ENCODE data around the gene SIRT6. TPM values are rescaled to one million over a fixed set of nuclear protein-coding genes. Genes with fewer than 3 reads are reported as not detected.
"Not testable (repeated sequence)": the region's sequence is repeated elsewhere in the genome, so short reads cannot be mapped to it uniquely, and the experiment has no call there.

SIRT6 gene
- polyA plus RNA-seq, 1 donor (not counting 4 experiments of a cell fraction or from before 2014, with no cell fraction given) = 14.6 TPM

GRCh38 chr19:4144666-4145249 lies 37.6 kb downstream of the SIRT6 start:
- H3K9ac ChIP-seq (ENCODE audit: control insufficient read depth, extremely low read depth, insufficient read depth, low read length) = no peak overlapping the region
- H2AFZ ChIP-seq (ENCODE audit: control insufficient read depth, low read length) = no peak overlapping the region
- no peak overlapping the region for H3K4me2 ChIP-seq (ENCODE audit: control insufficient read depth, extremely low read depth, insufficient read depth, low read depth, low read length)
- DNase-seq (ENCODE audit: low read depth, low spot score) (no peak), FAIRE-seq (no peak)
- H3K36me3 ChIP-seq (ENCODE audit: control insufficient read depth in 2 of 2, extremely low read depth in 1 of 2, insufficient read depth in 2 of 2, low read length in 2 of 2) = no peaks in the 10 kb centered on the region
- no peaks in the 10 kb centered on the region for H4K20me1 ChIP-seq (ENCODE audit: control insufficient read depth, extremely low read depth, insufficient read depth, low read length)
- no peak overlapping the region for H3K27ac ChIP-seq (ENCODE audit: control insufficient read depth, insufficient read depth, low read length)
- H3K79me2 ChIP-seq (ENCODE audit: control insufficient read depth, insufficient read depth, low read length) = no peaks in the 10 kb centered on the region
- no peaks in the 10 kb centered on the region for H3K9me1 ChIP-seq (ENCODE audit: control insufficient read depth, extremely low read depth, insufficient read depth, low read length)
- TF ChIP-seq CTCF (optimal IDR thresholded peaks at IDR 0.05 in 1 of 3, IDR thresholded peaks at IDR 0.05 in 1 of 3, conservative IDR thresholded peaks at IDR 0.05 in 1 of 3; ENCODE audit: extremely low read depth in 1 of 3, insufficient read depth in 2 of 3, low read length in 3 of 3) (no peak), EZH2 (IDR thresholded peaks at IDR 0.05; ENCODE audit: low read length) (no peak)
- no peak overlapping the region for H3K4me3 ChIP-seq (ENCODE audit: control insufficient read depth in 2 of 3, extremely low read depth in 1 of 3, insufficient read depth in 2 of 3, low read depth in 1 of 3, low read length in 3 of 3)
- H3K27me3 ChIP-seq (ENCODE audit: control insufficient read depth, extremely low read depth, insufficient read depth, low read length) = no peaks in the 10 kb centered on the region
- no peaks in the 10 kb centered on the region for H3K9me3 ChIP-seq (ENCODE audit: control insufficient read depth, low read depth, low read length)
- dilution Hi-C loops (cut with MboI; ENCODE audit: extremely low pct_ligation_motif_present, low sequenced_read_pairs) = no loop called here
- peaks cover 6% of the 10 kb centered on the region for H3K4me1 ChIP-seq (ENCODE audit: control insufficient read depth, extremely low read depth, insufficient read depth, low read length)

- H3K9me1 ChIP-seq (ENCODE audit: control insufficient read depth, extremely low read depth, insufficient read depth, low read length); DNase-seq (ENCODE audit: low read depth, low spot score); H3K36me3 ChIP-seq (ENCODE audit: control insufficient read depth in 2 of 2, extremely low read depth in 1 of 2, insufficient read depth in 2 of 2, low read length in 2 of 2); H3K4me1 ChIP-seq (ENCODE audit: control insufficient read depth, extremely low read depth, insufficient read depth, low read length); H3K79me2 ChIP-seq (ENCODE audit: control insufficient read depth, insufficient read depth, low read length); H3K27me3 ChIP-seq (ENCODE audit: control insufficient read depth, extremely low read depth, insufficient read depth, low read length); H3K9me3 ChIP-seq (ENCODE audit: control insufficient read depth, low read depth, low read length); H3K9ac ChIP-seq (ENCODE audit: control insufficient read depth, extremely low read depth, insufficient read depth, low read length); H2AFZ ChIP-seq (ENCODE audit: control insufficient read depth, low read length); H3K4me2 ChIP-seq (ENCODE audit: control insufficient read depth, extremely low read depth, insufficient read depth, low read depth, low read length); dilution Hi-C loops (cut with MboI; ENCODE audit: extremely low pct_ligation_motif_present, low sequenced_read_pairs); H4K20me1 ChIP-seq (ENCODE audit: control insufficient read depth, extremely low read depth, insufficient read depth, low read length); FAIRE-seq; H3K27ac ChIP-seq (ENCODE audit: control insufficient read depth, insufficient read depth, low read length); H3K4me3 ChIP-seq (ENCODE audit: control insufficient read depth in 2 of 3, extremely low read depth in 1 of 3, insufficient read depth in 2 of 3, low read depth in 1 of 3, low read length in 3 of 3): not testable (repeated sequence)
Measured at GRCh38 chr19:4142916-4143315, 39.4 kb downstream of the SIRT6 start.

- peak; percentile 29 for FAIRE-seq
- no peaks in the 10 kb centered on the region for H3K4me1 ChIP-seq (ENCODE audit: control insufficient read depth, extremely low read depth, insufficient read depth, low read length)
- no peak overlapping the region for H3K9ac ChIP-seq (ENCODE audit: control insufficient read depth, extremely low read depth, insufficient read depth, low read length)
- H3K9me1 ChIP-seq (ENCODE audit: control insufficient read depth, extremely low read depth, insufficient read depth, low read length) = no peaks in the 10 kb centered on the region
- no peak overlapping the region for H3K4me3 ChIP-seq (ENCODE audit: control insufficient read depth in 2 of 3, extremely low read depth in 1 of 3, insufficient read depth in 2 of 3, low read depth in 1 of 3, low read length in 3 of 3)
- no peak overlapping the region for H3K27ac ChIP-seq (ENCODE audit: control insufficient read depth, insufficient read depth, low read length)
- H3K27me3 ChIP-seq (ENCODE audit: control insufficient read depth, extremely low read depth, insufficient read depth, low read length) = no peaks in the 10 kb centered on the region
- H3K79me2 ChIP-seq (ENCODE audit: control insufficient read depth, insufficient read depth, low read length) = no peaks in the 10 kb centered on the region
- no peak overlapping the region for H3K4me2 ChIP-seq (ENCODE audit: control insufficient read depth, extremely low read depth, insufficient read depth, low read depth, low read length)
- H3K9me3 ChIP-seq (ENCODE audit: control insufficient read depth, low read depth, low read length) = no peaks in the 10 kb centered on the region
- no peak overlapping the region for H2AFZ ChIP-seq (ENCODE audit: control insufficient read depth, low read length)
- TF ChIP-seq CTCF (optimal IDR thresholded peaks at IDR 0.05 in 1 of 3, IDR thresholded peaks at IDR 0.05 in 1 of 3, conservative IDR thresholded peaks at IDR 0.05 in 1 of 3; ENCODE audit: extremely low read depth in 1 of 3, insufficient read depth in 2 of 3, low read length in 3 of 3) = peak; percentile 60 to 75 (median 67)
- TF ChIP-seq EZH2 (IDR thresholded peaks at IDR 0.05; ENCODE audit: low read length) = no peak
- dilution Hi-C loops (cut with MboI; ENCODE audit: extremely low pct_ligation_motif_present, low sequenced_read_pairs) = no loop called here
- H4K20me1 ChIP-seq (ENCODE audit: control insufficient read depth, extremely low read depth, insufficient read depth, low read length) = no peaks in the 10 kb centered on the region
- no peaks in the 10 kb centered on the region for H3K36me3 ChIP-seq (ENCODE audit: control insufficient read depth in 2 of 2, extremely low read depth in 1 of 2, insufficient read depth in 2 of 2, low read length in 2 of 2)
- DNase-seq (ENCODE audit: low read depth, low spot score) = no peak
Measured at GRCh38 chr19:4140237-4140711, 42.1 kb downstream of the SIRT6 start.

All from keratinocyte (primary cell).